GM21381 (cell line): Measurements from ENCODE around the gene NXF1.

Experiments used
- ATAC-seq: cut with Tn5 transposase; IDR thresholded peaks from one replicate; pipeline ENCODE4 v1.9.1; 2021; ENCODE audit warnings: mild to moderate bottlenecking, moderate library complexity; ENCODE audit not compliant: unreplicated experiment

NXF1 gene

GRCh38 chr11:62747475-62748160, 57.6 kb downstream of the NXF1 start:
- no peak for ATAC-seq
